MCF 10A (cell line): ENCODE results near the gene SLIT3. TPM values are rescaled to one million over a fixed set of nuclear protein-coding genes. Genes with fewer than 3 reads are reported as not detected.

ENCODE experiments used
- BruUV-seq: library from RNA; stranded (reverse); fragments of 400-500 nt; replicated peaks from 2 replicates; lab custom pipeline; 2021; lab: Mats Ljungman, UMichigan
- CTCF ChIA-PET: fragments of 300-600 bp; sonication (Branson Sonifier 250); formaldehyde crosslinking; extraction: SDS; loops from one replicate; lab custom pipeline; 2021; ENCODE audit warnings: antibody characterized with exemption, inconsistent platforms; lab: Yijun Ruan, JAX
- POLR2A ChIA-PET: fragments of 300-600, 350-650 bp; sonication (Branson Sonifier 250); formaldehyde crosslinking; extraction: SDS; loops from one replicate; lab custom pipeline; 2020; ENCODE audit warnings: antibody characterized with exemption, inconsistent platforms; lab: Yijun Ruan, JAX
- DNase-seq: peaks from one replicate; pipeline ENCODE4 v3.0.0-alpha.2; 2018; ENCODE audit not compliant: unreplicated experiment
- H3K27ac Mint-ChIP-seq: one replicate; pipeline ENCODE4 v1.8.0; 2022; ENCODE audit warnings: mild to moderate bottlenecking, low read depth, mixed read lengths; ENCODE audit not compliant: unreplicated experiment
- H3K27me3 Mint-ChIP-seq: one replicate; pipeline ENCODE4 v1.8.0; 2022; ENCODE audit warnings: mixed read lengths; ENCODE audit not compliant: insufficient read depth, unreplicated experiment
- H3K36me3 Mint-ChIP-seq: one replicate; pipeline ENCODE4 v1.8.0; 2022; ENCODE audit warnings: mild to moderate bottlenecking, moderate library complexity, mixed read lengths; ENCODE audit not compliant: insufficient read depth, unreplicated experiment
- H3K4me1 Mint-ChIP-seq: one replicate; pipeline ENCODE4 v1.8.0; 2022; ENCODE audit warnings: mixed read lengths; ENCODE audit not compliant: insufficient read depth, unreplicated experiment
- H3K4me3 Mint-ChIP-seq: one replicate; pipeline ENCODE4 v1.8.0; 2022; ENCODE audit warnings: mild to moderate bottlenecking, moderate library complexity, mixed read lengths; ENCODE audit not compliant: unreplicated experiment
- H3K9me3 Mint-ChIP-seq: one replicate; pipeline ENCODE4 v1.8.0; 2022; ENCODE audit warnings: mixed read lengths; ENCODE audit not compliant: unreplicated experiment
- intact Hi-C: fragments of 100-400 bp; cut with micrococcal nuclease; formaldehyde crosslinking; loops from 2 replicates; pipeline ENCODE4 v1.14.1; 2022
- total RNA-seq: library from RNA; stranded (reverse); gene quantifications from 2 replicates; pipeline ENCODE4 v1.2.3, GENCODE V29; 2022
- TF ChIP-seq, protein P1 (sequence below): fragments of 200-600 bp; IDR thresholded peaks from one replicate; pipeline ENCODE4 v1.8.0; 2022; ENCODE audit warnings: antibody characterized with exemption, mild to moderate bottlenecking; ENCODE audit not compliant: unreplicated experiment

SLIT3 gene
- total RNA-seq, 1 experiment from 2014 or later: 0.89 TPM

DNA sequence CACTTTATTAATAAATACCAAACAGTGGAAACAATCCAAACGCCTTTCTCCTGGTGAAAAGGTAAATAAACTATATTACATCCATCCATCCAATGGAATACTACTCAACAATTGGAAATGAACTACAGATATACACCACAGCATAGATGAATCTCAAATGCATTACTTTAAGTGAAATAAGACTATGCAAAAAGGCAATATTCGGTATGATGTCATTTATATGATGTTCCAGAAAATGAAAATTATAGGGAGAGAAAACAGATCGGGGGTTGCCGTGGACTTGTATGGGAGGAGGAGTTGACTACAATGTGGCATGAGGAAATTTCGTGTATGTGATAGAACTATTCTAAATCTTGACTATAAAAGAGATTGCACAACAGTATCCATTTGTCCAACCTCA is 27.5 kb upstream of the SLIT3 start:
- TF ChIP-seq, protein P1, sequence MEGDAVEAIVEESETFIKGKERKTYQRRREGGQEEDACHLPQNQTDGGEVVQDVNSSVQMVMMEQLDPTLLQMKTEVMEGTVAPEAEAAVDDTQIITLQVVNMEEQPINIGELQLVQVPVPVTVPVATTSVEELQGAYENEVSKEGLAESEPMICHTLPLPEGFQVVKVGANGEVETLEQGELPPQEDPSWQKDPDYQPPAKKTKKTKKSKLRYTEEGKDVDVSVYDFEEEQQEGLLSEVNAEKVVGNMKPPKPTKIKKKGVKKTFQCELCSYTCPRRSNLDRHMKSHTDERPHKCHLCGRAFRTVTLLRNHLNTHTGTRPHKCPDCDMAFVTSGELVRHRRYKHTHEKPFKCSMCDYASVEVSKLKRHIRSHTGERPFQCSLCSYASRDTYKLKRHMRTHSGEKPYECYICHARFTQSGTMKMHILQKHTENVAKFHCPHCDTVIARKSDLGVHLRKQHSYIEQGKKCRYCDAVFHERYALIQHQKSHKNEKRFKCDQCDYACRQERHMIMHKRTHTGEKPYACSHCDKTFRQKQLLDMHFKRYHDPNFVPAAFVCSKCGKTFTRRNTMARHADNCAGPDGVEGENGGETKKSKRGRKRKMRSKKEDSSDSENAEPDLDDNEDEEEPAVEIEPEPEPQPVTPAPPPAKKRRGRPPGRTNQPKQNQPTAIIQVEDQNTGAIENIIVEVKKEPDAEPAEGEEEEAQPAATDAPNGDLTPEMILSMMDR: no peak
- CTCF ChIA-PET: no interaction called here
- Mint-ChIP-seq H3K36me3 (no peaks in the 10 kb centered on the region), H3K27me3 (no peaks in the 10 kb centered on the region), H3K9me3 (no peaks in the 10 kb centered on the region), H3K4me1 (no peaks in the 10 kb centered on the region), H3K4me3 (no peak overlapping the region), H3K27ac (no peak overlapping the region)
- POLR2A ChIA-PET: no interaction called here
- no peak for DNase-seq
- BruUV-seq: no TSS peak
- intact Hi-C loops: loop anchor here (10.0 kb wide), 1 partner anchor 56 kb away; no protein-coding TSS in a partner anchor

DNA sequence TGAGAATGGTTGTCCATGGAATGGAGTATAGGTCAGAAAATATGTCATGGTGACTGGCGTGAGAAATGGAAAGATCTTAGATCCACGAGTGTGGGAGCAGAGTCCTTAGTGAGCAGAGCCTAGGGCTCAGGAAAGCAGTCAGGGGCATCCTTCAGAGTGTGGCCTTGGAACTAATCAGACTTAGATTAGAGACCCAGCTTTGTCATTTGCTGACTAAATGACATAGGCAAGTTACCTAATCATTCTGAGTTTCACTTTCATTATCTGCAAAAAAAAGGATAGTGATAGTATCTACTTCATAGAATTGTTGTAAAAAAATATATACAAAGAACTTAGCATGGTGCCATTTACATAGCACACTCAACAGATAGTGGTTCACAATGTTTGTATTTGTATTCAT is 24.3 kb upstream of the SLIT3 start:
- Mint-ChIP-seq H3K4me1 (no peaks in the 10 kb centered on the region), H3K27me3 (no peaks in the 10 kb centered on the region), H3K27ac (no peak overlapping the region), H3K9me3 (no peaks in the 10 kb centered on the region), H3K4me3 (no peak overlapping the region), H3K36me3 (no peaks in the 10 kb centered on the region)
- no TSS peak for BruUV-seq
- DNase-seq: no peak
- POLR2A ChIA-PET: interaction anchor here (0.7 kb wide), 1 partner anchor 26 kb away, joined by 3 read pairs; no protein-coding TSS in a partner anchor
- intact Hi-C loops: loop anchor here (10.0 kb wide), 1 partner anchor 60 kb away; no protein-coding TSS in a partner anchor
- CTCF ChIA-PET: interaction anchor here (0.7 kb wide), 1 partner anchor 23 kb away, joined by 3 read pairs; no protein-coding TSS in a partner anchor
- TF ChIP-seq, protein P1: no peak

DNA sequence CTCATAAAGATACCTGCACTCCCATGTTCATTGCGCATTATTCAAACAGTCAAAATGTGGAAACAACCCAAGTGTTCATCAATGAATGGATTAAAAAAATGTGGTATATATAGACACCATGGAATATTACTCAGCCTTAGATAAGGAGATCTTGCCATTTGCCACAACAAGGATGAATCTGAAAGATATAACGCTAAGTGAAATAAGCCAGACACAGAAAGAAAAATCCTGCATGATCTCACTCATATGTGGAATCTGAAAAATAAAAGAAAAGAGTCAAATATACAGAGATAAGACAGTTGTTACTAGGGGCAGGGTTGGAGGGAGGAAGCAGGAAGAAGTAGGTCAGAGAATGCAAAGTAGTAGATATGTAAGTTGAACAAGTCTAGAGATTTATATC is 17.6 kb upstream of the SLIT3 start:
- CTCF ChIA-PET: no interaction called here

DNA sequence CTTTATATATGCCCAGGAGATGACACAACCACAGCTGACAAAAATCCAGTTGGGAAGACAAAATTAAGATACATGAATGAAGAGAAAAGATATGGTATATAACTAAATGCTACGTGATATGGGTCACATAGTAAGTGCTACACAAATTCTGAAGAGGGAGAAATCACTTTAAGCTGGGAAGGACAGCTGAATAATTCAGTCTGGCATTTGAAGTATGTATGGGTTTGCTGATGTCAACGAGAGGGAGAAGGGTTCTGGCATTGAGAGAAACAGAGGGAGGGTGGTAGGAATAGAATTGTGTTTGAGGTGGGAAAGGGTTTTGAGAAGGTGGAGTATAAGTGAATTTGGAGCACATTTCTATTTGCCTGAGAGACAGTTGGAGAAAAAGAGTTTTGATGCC is 6.7 kb upstream of the SLIT3 start:
- CTCF ChIA-PET: interaction anchor here (0.6 to 1.0 kb wide), 2 partner anchors 321 to 1208 kb away, joined by 3 read pairs; no protein-coding TSS in a partner anchor
- Mint-ChIP-seq H3K4me1 (peaks cover 9% of the 10 kb centered on the region), H3K27me3 (no peaks in the 10 kb centered on the region), H3K36me3 (no peaks in the 10 kb centered on the region), H3K4me3 (no peak overlapping the region), H3K9me3 (no peaks in the 10 kb centered on the region), H3K27ac (no peak overlapping the region)
- BruUV-seq: no TSS peak
- intact Hi-C loops: no loop called here
- no peak for DNase-seq
- TF ChIP-seq, protein P1: no peak
- POLR2A ChIA-PET: no interaction called here

More for the DNA sequence above, 17.6 kb upstream of the SLIT3 start:
- Mint-ChIP-seq H3K9me3 (no peaks in the 10 kb centered on the region), H3K4me3 (no peak overlapping the region), H3K4me1 (no peaks in the 10 kb centered on the region), H3K36me3 (no peaks in the 10 kb centered on the region), H3K27ac (no peak overlapping the region), H3K27me3 (no peaks in the 10 kb centered on the region)
- no peak for DNase-seq
- POLR2A ChIA-PET: interaction anchor here (1.2 kb wide), 1 partner anchor 9 kb away, joined by 3 read pairs; no protein-coding TSS in a partner anchor
- BruUV-seq: no TSS peak
- intact Hi-C loops: loop anchor here (10.0 kb wide), 1 partner anchor 196 kb away; no protein-coding TSS in a partner anchor
- TF ChIP-seq, protein P1: no peak
